Neural cell (in vitro differentiated cells): ENCODE data around the gene TPPP. TPM values are rescaled to one million over a fixed set of nuclear protein-coding genes. Genes with fewer than 3 reads are reported as not detected.

Source experiments
- H2AFZ ChIP-seq: fragments of 200-600, 300-800 bp; sonication (generic), shearing (Covaris generic); 2 replicates; pipeline ENCODE4 v1.6.0; 2014; ENCODE audit warnings: low read depth, mild to moderate bottlenecking, antibody characterized with exemption, low read length, moderate library complexity
- H3F3A ChIP-seq: fragments of 200-600 bp; shearing (Covaris generic); 2 replicates; pipeline ENCODE4 v1.6.1; 2016; ENCODE audit warnings: mild to moderate bottlenecking, moderate library complexity, mixed read lengths, antibody characterized with exemption, low read length; ENCODE audit not compliant: insufficient read depth, poor library complexity, severe bottlenecking
- H3K27ac ChIP-seq: fragments of 200-600, 300-800 bp; sonication (generic), shearing (Covaris generic); 2 replicates; pipeline ENCODE4 v1.5.1; 2014; ENCODE audit warnings: mild to moderate bottlenecking, low read length, moderate library complexity
- H3K27me3 ChIP-seq: fragments of 300-800, 200-600 bp; sonication (generic), shearing (Covaris generic); 2 replicates; pipeline ENCODE4 v1.6.0; 2014; ENCODE audit warnings: mild to moderate bottlenecking, low read depth, low read length, moderate library complexity; ENCODE audit not compliant: insufficient read depth
- H3K36me3 ChIP-seq: fragments of 300-800, 200-600 bp; sonication (generic), shearing (Covaris generic); 2 replicates; pipeline ENCODE4 v1.5.1; 2014; ENCODE audit warnings: mild to moderate bottlenecking, antibody characterized with exemption, low read length, moderate library complexity; ENCODE audit not compliant: insufficient read depth
- H3K4me2 ChIP-seq: fragments of 300-800, 200-600 bp; sonication (generic), shearing (Covaris generic); 2 replicates; pipeline ENCODE4 v1.6.0; 2014; ENCODE audit warnings: mild to moderate bottlenecking, low read length
- H3K4me3 ChIP-seq: fragments of 300-800, 200-600 bp; sonication (generic), shearing (Covaris generic); 2 replicates; pipeline ENCODE4 v1.5.1; 2014; ENCODE audit warnings: mild to moderate bottlenecking, low read length, moderate library complexity
- H3K79me2 ChIP-seq: fragments of 200-600 bp; shearing (Covaris generic); replicated peaks from 2 replicates; pipeline ENCODE4 v1.6.0; 2014; ENCODE audit warnings: mild to moderate bottlenecking, low read length, moderate library complexity; ENCODE audit not compliant: insufficient read depth
- H3K9ac ChIP-seq: fragments of 300-800, 200-600 bp; sonication (generic), shearing (Covaris generic); 2 replicates; pipeline ENCODE4 v1.6.1; 2016; ENCODE audit warnings: mild to moderate bottlenecking, low read length, mixed read lengths
- H3K9me2 ChIP-seq: fragments of 200-600 bp; shearing (Covaris generic); 2 replicates; pipeline ENCODE4 v1.6.1; 2016; ENCODE audit warnings: mild to moderate bottlenecking, low read length, mixed read lengths; ENCODE audit not compliant: insufficient read depth
- H3K9me3 ChIP-seq: fragments of 200-600, 300-800 bp; sonication (generic), shearing (Covaris generic); 2 replicates; pipeline ENCODE4 v1.6.1; 2016; ENCODE audit warnings: mild to moderate bottlenecking, mixed run types, low read length, moderate library complexity, mixed read lengths
- H4K20me1 ChIP-seq: fragments of 200-600 bp; shearing (Covaris generic); 2 replicates; pipeline ENCODE4 v1.6.1; 2016; ENCODE audit warnings: mild to moderate bottlenecking, mixed run types; ENCODE audit not compliant: insufficient read depth
- CTCF ChIP-seq: fragments of 450-650 bp; IDR thresholded peaks from 2 replicates; pipeline ENCODE4 v1.5.1; 2014; ENCODE audit warnings: antibody characterized with exemption, mild to moderate bottlenecking, moderate library complexity; ENCODE audit not compliant: poor library complexity, severe bottlenecking
- EP300 ChIP-seq: fragments of 450-650 bp; conservative IDR thresholded peaks from 2 replicates; pipeline ENCODE4 v1.6.1; 2014; ENCODE audit warnings: antibody characterized with exemption, mild to moderate bottlenecking, moderate library complexity; ENCODE audit not compliant: poor library complexity, severe bottlenecking
- EZH2 ChIP-seq: fragments of 200-600, 300-800 bp; shearing (Covaris generic), sonication (generic); IDR thresholded peaks from 2 replicates; pipeline ENCODE4 v1.6.1; 2014; ENCODE audit warnings: antibody characterized with exemption, low read length, borderline replicate concordance, mild to moderate bottlenecking; ENCODE audit not compliant: insufficient read depth, poor library complexity, severe bottlenecking
- MXI1 ChIP-seq: fragments of 450-650 bp; conservative IDR thresholded peaks from 2 replicates; pipeline ENCODE4 v1.6.1; 2014; ENCODE audit warnings: antibody characterized with exemption, mild to moderate bottlenecking; ENCODE audit not compliant: poor library complexity, severe bottlenecking
- POLR2AphosphoS5 ChIP-seq: IDR thresholded peaks from 2 replicates; pipeline ENCODE4 v1.6.1; 2012
- RAD21 ChIP-seq: fragments of 450-650 bp; conservative IDR thresholded peaks from 2 replicates; pipeline ENCODE4 v1.6.1; 2014; ENCODE audit warnings: antibody characterized with exemption, mild to moderate bottlenecking, moderate library complexity
- REST ChIP-seq: IDR thresholded peaks from 2 replicates; pipeline ENCODE4 v1.6.1; 2012; ENCODE audit warnings: borderline replicate concordance
- SMC3 ChIP-seq: fragments of 450-650 bp; conservative IDR thresholded peaks from 2 replicates; pipeline ENCODE4 v1.6.1; 2014; ENCODE audit warnings: antibody characterized with exemption, mild to moderate bottlenecking, moderate library complexity; ENCODE audit not compliant: poor library complexity
- TAF1 ChIP-seq: IDR thresholded peaks from 2 replicates; pipeline ENCODE4 v1.6.1; 2012; ENCODE audit warnings: low read depth
- polyA plus RNA-seq: library from polyadenylated mRNA; depleted of rRNA; stranded (reverse); fragments of >200 nt; gene quantifications from 2 replicates; pipeline ENCODE4 v1.2.3, GENCODE V29; 2014

The TPPP gene
- polyA plus RNA-seq, 1 donor from 2014 or later: 9.9 TPM

DNA sequence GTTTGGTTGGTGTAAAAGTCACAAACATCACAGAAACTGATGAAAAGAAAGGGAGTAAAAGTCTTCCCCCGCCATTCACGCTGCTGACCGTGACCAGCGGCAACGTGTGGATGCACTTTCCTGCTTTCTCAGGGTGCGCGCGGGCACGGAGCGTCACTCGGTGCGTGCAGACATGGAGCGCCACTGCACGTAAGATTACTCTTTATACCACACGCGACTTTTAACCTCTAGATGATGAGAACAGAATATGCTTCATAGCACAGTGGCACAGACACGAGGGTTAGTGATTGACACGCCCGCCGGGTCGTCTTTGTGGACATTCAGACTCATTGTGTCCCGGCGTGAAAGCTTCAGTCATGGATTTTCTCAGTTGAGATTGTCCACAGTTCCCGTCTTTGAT lies 65.3 kb downstream of the TPPP start:
- no peak overlapping the region for H3K27ac ChIP-seq
- no peaks in the 10 kb centered on the region for H3K79me2 ChIP-seq
- no peaks in the 10 kb centered on the region for H3K27me3 ChIP-seq
- no peak overlapping the region for H3K9ac ChIP-seq
- TF ChIP-seq SMC3 (no peak), REST (no peak), MXI1 (no peak), TAF1 (no peak)
- no peak overlapping the region for H2AFZ ChIP-seq
- no peak overlapping the region for H3K4me3 ChIP-seq
- H3K9me2 ChIP-seq: no peaks in the 10 kb centered on the region
- no peaks in the 10 kb centered on the region for H4K20me1 ChIP-seq
- H3K9me3 ChIP-seq: no peaks in the 10 kb centered on the region
- no peak overlapping the region for H3K4me2 ChIP-seq
- no peaks in the 10 kb centered on the region for H3F3A ChIP-seq
- H3K36me3 ChIP-seq: no peaks in the 10 kb centered on the region

GRCh38 chr5:626850-627249 lies 66.3 kb downstream of the TPPP start:
- no peaks in the 10 kb centered on the region for H3K27me3 ChIP-seq
- H3K9ac ChIP-seq: no peak overlapping the region
- H3K36me3 ChIP-seq: no peaks in the 10 kb centered on the region
- no peaks in the 10 kb centered on the region for H3F3A ChIP-seq
- no peak overlapping the region for H3K4me3 ChIP-seq
- no peak overlapping the region for H3K27ac ChIP-seq
- H3K4me2 ChIP-seq: no peak overlapping the region
- TF ChIP-seq POLR2AphosphoS5: no peak
- TF ChIP-seq CTCF: peak; percentile 10
- H2AFZ ChIP-seq: no peak overlapping the region
- H4K20me1 ChIP-seq: no peaks in the 10 kb centered on the region
- H3K79me2 ChIP-seq: no peaks in the 10 kb centered on the region
- H3K9me2 ChIP-seq: no peaks in the 10 kb centered on the region
- H3K9me3 ChIP-seq: no peaks in the 10 kb centered on the region

GRCh38 chr5:625516-625915 lies 67.6 kb downstream of the TPPP start:
- Histone ChIP-seq H3K4me2 (no peak overlapping the region), H3K9me2 (no peaks in the 10 kb centered on the region), H3K79me2 (no peaks in the 10 kb centered on the region), H4K20me1 (no peaks in the 10 kb centered on the region), H3F3A (no peaks in the 10 kb centered on the region), H3K27me3 (no peaks in the 10 kb centered on the region), H3K27ac (no peak overlapping the region), H2AFZ (no peak overlapping the region), H3K9ac (no peak overlapping the region), H3K9me3 (no peaks in the 10 kb centered on the region), H3K36me3 (no peaks in the 10 kb centered on the region), H3K4me3 (no peak overlapping the region)
- no peak for TF ChIP-seq REST
- no peak for TF ChIP-seq TAF1
- no peak for TF ChIP-seq EP300
- TF ChIP-seq RAD21: no peak
- no peak for TF ChIP-seq EZH2
- no peak for TF ChIP-seq SMC3
- TF ChIP-seq MXI1: no peak
- no peak for TF ChIP-seq POLR2AphosphoS5
- TF ChIP-seq CTCF: no peak
